Suppressor macrophage treated with lipopolysaccharide for 4 hours (primary cell): ENCODE results near the gene CACTIN.
"Not testable (repeated sequence)": the region's sequence is repeated elsewhere in the genome, so short reads cannot be mapped to it uniquely, and the experiment has no call there.

Source experiments
- DNase-seq: peaks from one replicate; pipeline ENCODE4 v3.0.0-alpha.2; 2020

CACTIN gene

GRCh38 chr19:3585301-3586126 lies 41.1 kb downstream of the CACTIN start, which contains the start of gene GIPC3:
GIPC3 (plus strand) TSS chr19:3585478; CDS start chr19:3585598, 120 bp downstream.
- no peak for DNase-seq

- DNase-seq: not testable (repeated sequence)
Observed at GRCh38 chr19:3584036-3584802, 42.4 kb downstream of the CACTIN start.

GRCh38 chr19:3581792-3582191 lies 44.8 kb downstream of the CACTIN start:
- not testable (repeated sequence) for DNase-seq

DNA sequence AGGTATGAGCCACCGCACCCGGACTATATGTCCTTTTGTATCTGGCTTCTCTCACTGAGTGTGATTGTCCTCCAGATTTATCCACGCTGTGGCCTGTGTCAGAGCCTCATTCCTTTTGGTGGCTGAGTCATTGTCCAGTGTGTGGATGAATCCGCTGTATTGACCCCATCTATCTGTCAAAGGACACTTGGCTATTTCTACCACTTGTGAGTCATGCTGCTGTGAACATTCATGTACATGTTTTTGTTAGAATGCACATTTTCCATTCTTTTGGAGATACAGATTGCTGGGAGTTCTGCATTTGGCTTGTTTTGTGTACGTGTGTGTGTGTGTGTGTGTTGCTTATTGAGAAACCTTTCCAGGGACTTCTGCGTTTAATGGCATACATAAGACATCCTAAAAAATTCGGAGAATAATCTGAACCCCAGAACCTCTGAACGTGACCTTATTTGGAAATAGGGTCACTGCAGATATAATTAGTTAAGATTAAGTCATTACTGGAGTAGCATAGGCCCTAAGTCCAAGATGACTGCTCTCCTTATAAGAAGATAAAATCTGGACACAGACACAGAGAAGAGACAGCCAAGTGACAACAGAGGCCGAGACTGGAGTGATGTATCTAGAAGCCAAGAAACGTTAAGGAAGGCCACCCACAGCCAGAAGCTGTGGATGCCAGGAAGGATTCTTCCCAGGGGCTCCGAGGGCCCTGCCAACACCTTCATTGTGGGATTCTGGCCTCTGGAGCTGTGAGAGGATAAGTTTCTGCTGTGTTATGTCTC lies 46.2 kb downstream of the CACTIN start:
- peak; percentile 85 for DNase-seq

- DNase-seq: no peak
Observed at GRCh38 chr19:3578390-3578789, 48.2 kb downstream of the CACTIN start.

DNA sequence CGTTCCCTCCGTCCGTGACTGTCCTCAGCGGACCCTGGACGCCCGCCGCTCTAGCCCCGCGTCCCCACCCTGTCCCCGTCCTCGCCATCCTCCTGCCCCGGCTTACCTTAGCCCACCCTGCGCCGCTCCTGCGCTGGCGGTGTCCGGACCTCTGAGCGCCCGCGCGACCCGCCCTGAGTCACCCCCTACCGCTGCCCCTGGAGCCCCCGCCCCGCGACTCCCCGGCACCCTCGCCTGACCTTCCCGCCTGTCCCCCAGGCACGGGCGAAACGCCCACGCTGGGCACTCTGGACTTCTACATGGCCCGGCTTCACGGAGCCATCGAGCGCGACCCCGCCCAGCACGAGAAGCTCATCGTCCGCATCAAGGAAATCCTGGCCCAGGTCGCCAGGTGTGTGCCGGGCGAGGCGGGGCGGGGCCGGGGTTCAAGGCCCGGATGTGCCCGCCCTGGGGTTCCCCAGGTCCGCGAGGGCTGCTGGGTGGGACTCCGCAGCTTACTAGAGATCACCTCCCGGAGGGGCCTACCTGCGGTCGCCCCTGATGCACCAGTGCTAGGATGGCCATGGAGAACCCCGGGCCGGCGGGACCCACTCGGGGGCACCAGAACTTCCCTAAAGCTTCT lies 48.8 kb downstream of the CACTIN start:
- DNase-seq: no peak

GRCh38 chr19:3576696-3577443 lies 49.7 kb downstream of the CACTIN start:
- DNase-seq: no peak

DNA sequence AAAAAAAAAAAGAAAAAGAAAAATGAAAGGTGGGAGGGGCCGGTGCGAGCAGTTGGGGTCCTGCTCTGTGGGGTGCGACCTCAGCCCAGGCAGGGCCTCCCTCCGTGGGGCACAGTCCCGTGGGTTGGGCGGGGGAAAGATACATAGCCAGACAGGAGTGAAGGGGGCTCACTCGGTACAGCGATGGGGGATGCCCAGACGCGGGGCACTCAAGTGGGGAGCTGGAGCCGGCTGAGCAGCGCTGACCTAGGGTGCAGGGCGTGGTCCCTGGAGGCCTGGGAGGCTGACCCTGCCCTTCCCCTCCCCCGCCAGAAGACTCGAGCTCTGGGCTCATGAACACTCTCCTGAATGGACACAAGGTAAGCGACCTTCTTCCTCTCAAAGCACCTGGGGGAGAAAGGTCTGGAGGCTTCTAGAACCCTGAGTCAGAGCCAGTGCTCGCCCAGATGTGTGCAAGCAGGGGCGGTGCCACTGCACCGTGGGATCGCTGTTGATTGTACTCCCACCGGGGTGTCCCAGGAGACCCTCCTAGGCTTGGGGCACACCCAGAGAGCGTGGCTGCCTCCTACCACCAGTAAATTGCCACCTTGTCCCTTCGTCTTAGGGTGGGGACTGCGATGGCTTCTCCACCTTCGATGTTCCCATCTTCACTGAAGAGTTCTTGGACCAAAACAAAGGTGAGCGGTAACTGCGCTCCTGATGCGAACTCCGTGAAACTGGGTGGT lies 50.5 kb downstream of the CACTIN start:
- DNase-seq: no peak

- DNase-seq: no peak
Observed at GRCh38 chr19:3575260-3575741, 51.3 kb downstream of the CACTIN start.

GRCh38 chr19:3573858-3574637 lies 52.5 kb downstream of the CACTIN start:
- peak; percentile 99 for DNase-seq

DNA sequence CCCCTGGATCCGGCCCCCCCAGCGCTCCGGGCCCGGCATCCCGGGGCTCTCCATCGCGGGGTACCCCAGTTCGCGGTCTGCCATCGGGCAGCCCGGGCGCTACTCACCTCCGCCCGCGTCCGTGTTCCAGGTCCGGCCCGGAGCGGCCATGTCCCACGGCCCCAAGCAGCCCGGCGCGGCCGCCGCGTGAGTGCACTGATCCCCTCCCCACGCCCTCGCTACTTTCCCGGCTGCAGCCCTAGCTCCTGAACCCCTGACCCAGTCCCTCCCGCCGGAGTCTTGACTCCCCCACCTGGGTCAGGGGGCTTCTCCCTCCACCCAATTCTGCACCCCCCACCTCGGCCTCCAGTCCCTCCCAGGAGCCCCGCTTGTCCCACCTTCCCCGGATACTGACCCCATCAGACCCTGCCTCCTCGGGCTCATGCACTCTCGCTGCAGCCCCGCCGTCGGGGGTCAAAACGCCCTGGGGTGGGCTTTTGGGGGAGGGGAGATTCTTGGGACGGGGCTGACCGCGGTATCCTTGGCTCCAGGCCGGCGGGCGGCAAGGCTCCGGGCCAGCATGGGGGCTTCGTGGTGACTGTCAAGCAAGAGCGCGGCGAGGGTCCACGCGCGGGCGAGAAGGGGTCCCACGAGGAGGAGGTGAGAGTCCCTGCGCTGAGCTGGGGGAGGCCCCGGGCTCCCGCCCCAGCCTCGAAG lies 53.3 kb downstream of the CACTIN start:
- DNase-seq: no peak

- DNase-seq: no peak
Observed at GRCh38 chr19:3572855-3573161, 53.8 kb downstream of the CACTIN start, which contains the start of gene HMG20B. HMG20B (plus strand) TSS chr19:3572944; CDS start chr19:3573310, 366 bp downstream.

- DNase-seq: peak; percentile 100
Observed at GRCh38 chr19:3572132-3572854, 54.3 kb downstream of the CACTIN start.

DNA sequence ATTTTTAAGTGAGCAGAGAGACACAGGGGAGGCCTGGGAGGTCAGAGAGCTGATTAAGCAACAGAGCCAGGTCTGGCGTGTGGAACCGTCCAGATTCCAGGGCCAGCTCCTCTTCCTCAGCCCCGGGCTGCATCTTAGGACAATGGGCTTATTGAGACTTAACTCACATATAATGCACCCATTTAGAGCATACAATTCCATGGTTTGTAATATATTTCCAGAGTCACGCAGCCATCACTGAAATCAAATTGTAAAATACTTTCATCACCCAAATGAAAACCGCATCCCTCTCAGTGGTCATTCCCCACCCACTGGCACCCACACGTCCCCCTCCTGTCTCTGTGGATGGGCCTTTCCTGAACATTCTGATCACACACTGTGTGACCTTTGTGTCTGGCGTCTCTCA lies 56.0 kb downstream of the CACTIN start:
- DNase-seq: peak; percentile 65

DNA sequence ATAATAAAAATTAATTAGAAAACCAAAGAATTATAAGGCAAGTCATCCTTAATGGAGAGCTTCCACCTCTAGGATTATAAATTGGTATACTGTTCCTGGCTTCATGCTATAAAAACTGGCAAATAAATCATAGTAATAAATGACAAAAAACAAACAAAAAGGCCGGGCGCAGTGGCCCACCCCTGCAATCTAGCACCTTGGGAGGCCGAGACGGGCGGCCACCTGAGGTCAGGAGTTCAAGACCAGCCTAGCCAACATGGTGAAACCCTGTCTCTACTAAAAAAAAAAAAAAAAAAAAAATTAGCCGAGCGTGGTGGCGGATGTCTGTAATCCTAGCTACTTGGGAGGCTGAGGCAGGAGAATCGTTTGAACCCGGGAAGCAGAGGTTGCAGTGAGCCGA lies 56.5 kb downstream of the CACTIN start:
- not testable (repeated sequence) for DNase-seq

DNA sequence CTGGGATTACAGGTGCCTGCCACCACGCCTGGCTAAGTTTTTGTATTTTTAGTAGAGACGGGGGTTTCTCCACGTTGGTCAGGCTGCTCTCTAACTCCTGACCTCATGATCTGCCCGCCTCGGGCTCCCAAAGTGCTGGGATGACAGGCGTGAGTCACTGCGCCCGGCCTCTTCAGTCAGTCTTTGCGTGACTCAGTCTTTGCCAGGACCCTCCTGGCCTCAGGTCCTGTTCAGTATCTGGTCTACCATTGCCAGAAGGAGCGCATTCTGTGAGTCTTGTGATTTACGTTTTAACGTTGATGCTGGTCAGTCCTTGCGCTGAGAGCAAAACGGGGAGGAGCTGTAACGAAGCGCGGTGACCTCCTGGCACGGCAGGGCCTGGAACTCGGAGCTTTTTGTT lies 61.5 kb downstream of the CACTIN start:
- DNase-seq: no peak

- peak; percentile 51 for DNase-seq
Observed at GRCh38 chr19:3563709-3564524, 62.7 kb downstream of the CACTIN start.
